ENCODE measurements around the gene MYH10. TPM values are rescaled to one million over a fixed set of nuclear protein-coding genes. Genes with fewer than 3 reads are reported as not detected.
A peak's percentile ranks its signal among the peaks of the same experiment; 100 is the strongest.

The MYH10 gene
- total RNA-seq, 4 donors from 2014 or later = 29.3 to 50.0 (median 35.4) TPM

- 6 to 17% methylated on average over 8 to 22 of the region's 68 CpGs for WGBS, 2 donors
- peak within 1 kb of the TSS; percentile 95 to 100 (median 98) for H3K27ac ChIP-seq
- H3K9me3 ChIP-seq = no peaks in the 10 kb centered on the region
- DNase-seq (ENCODE audit: low spot score in 2 of 2) = peak; percentile 97 to 98
- TF ChIP-seq CTCF (IDR thresholded peaks at IDR 0.05) (peak in 1 of 5 experiments; percentile 35), EP300 (IDR thresholded peaks at IDR 0.05) (peak; percentile 98 to 100), POLR2A (IDR thresholded peaks at IDR 0.05) (peak; percentile 98 to 100)
- H3K27me3 ChIP-seq = no peaks in the 10 kb centered on the region
- H3K36me3 ChIP-seq = peaks cover 0 to 8% (median 0%) of the 10 kb centered on the region in 3 donors
- peaks cover 0 to 44% (median 9%) of the 10 kb centered on the region in 4 donors for H3K4me1 ChIP-seq
- peak within 1 kb of the TSS; percentile 65 to 100 (median 76) for H3K4me3 ChIP-seq
Measured at GRCh38 chr17:8435245-8436168, 195.0 kb downstream of the MYH10 start, which contains the start of gene NDEL1. TSS of gene NDEL1 (plus strand) at chr17:8435884. CDS start at chr17:8444272, 8,388 bp downstream.

GRCh38 chr17:8430966-8431365 lies 199.6 kb downstream of the MYH10 start:
- no peaks in the 10 kb centered on the region for H3K27me3 ChIP-seq
- no peaks in the 10 kb centered on the region for H3K9me3 ChIP-seq
- no peaks in the 10 kb centered on the region for H3K36me3 ChIP-seq
- peak in 1 of 2 donors; percentile 29 for DNase-seq (ENCODE audit: low spot score in 2 of 2)
- peak overlapping the region in 2 of 4 donors; percentile 49 to 66 for H3K27ac ChIP-seq
- peaks cover 0 to 10% (median 0%) of the 10 kb centered on the region in 4 donors for H3K4me1 ChIP-seq
- H3K4me3 ChIP-seq = no peak overlapping the region
- TF ChIP-seq EP300 (IDR thresholded peaks at IDR 0.05) (no peak), POLR2A (IDR thresholded peaks at IDR 0.05) (no peak), CTCF (IDR thresholded peaks at IDR 0.05) (no peak)
- WGBS, 2 donors = 53 to 57% methylated on average over 7 of the region's 7 CpGs

- no peak for TF ChIP-seq CTCF (IDR thresholded peaks at IDR 0.05)
- no peak for TF ChIP-seq POLR2A (IDR thresholded peaks at IDR 0.05)
- no peak for TF ChIP-seq EP300 (IDR thresholded peaks at IDR 0.05)
- no peak overlapping the region for H3K4me3 ChIP-seq
- no peaks in the 10 kb centered on the region for H3K9me3 ChIP-seq
- H3K4me1 ChIP-seq = peaks cover 0 to 6% (median 0%) of the 10 kb centered on the region in 4 donors
- no peak overlapping the region for H3K27ac ChIP-seq
- no peak for DNase-seq (ENCODE audit: low spot score in 2 of 2)
- H3K36me3 ChIP-seq = no peaks in the 10 kb centered on the region
- no peaks in the 10 kb centered on the region for H3K27me3 ChIP-seq
- 91 to 97% methylated on average over 3 of the region's 3 CpGs for WGBS, 2 donors
Measured at GRCh38 chr17:8426802-8427201, 203.7 kb downstream of the MYH10 start.

- no peak for DNase-seq (ENCODE audit: low spot score in 2 of 2)
- H3K27me3 ChIP-seq = no peaks in the 10 kb centered on the region
- H3K27ac ChIP-seq = no peak overlapping the region
- peaks cover 0 to under 1% (median 0%) of the 10 kb centered on the region in 4 donors for H3K4me1 ChIP-seq
- H3K4me3 ChIP-seq = no peak overlapping the region
- WGBS, 2 donors = 64 to 71% methylated on average over 6 of the region's 6 CpGs
- H3K36me3 ChIP-seq = no peaks in the 10 kb centered on the region
- TF ChIP-seq CTCF (IDR thresholded peaks at IDR 0.05) (no peak), POLR2A (IDR thresholded peaks at IDR 0.05) (no peak), EP300 (IDR thresholded peaks at IDR 0.05) (no peak)
- no peaks in the 10 kb centered on the region for H3K9me3 ChIP-seq
Measured at GRCh38 chr17:8426094-8426720, 204.3 kb downstream of the MYH10 start.

Small RNA genes within 50 kb of the gene (small RNA-seq; reads per million reads assigned to genes)
- gene RNU7-43P = not detected

Other genes starting within 250 kb of the MYH10 start
- 1,000 to 10,000 TPM; 2,635 to 3,277 (median 2,694) TPM for gene RPL26, start 247.5 kb downstream of the MYH10 start, total RNA-seq
- gene RNF222, start 232.9 kb downstream of the MYH10 start, total RNA-seq = under 1 TPM in 1 of 4 donors, not detected in 3; 0.59 TPM
- gene NDEL1, start 194.8 kb downstream of the MYH10 start, total RNA-seq = 100 to 1,000 TPM in 1 of 4 donors, 10 to 100 TPM in 3; 63.6 to 102 (median 84.1) TPM
- gene CCDC42, start 114.1 kb upstream of the MYH10 start, total RNA-seq = not detected
- not detected for gene SPDYE4, start 127.8 kb upstream of the MYH10 start, total RNA-seq
- gene MFSD6L, start 168.6 kb upstream of the MYH10 start, total RNA-seq = not detected
- gene PIK3R6, start 236.9 kb upstream of the MYH10 start, total RNA-seq = 1 to 10 TPM in 2 of 4 donors, under 1 TPM in 2; 0.59 to 4.8 (median 1.7) TPM